ENCODE measurements around the gene ACOT13.
"Not testable (repeated sequence)": the region's sequence is repeated elsewhere in the genome, so short reads cannot be mapped to it uniquely, and the experiment has no call there.

Gene ACOT13

GRCh38 chr6:24666641-24667377 lies at the start of gene ACOT13, which contains the start of gene TDP2:
Gene ACOT13, plus strand, starts transcription at chr6:24667077. Its CDS starts 187 bp downstream, at chr6:24667264.
Gene TDP2, minus strand, starts transcription at chr6:24666899. Its CDS starts 37 bp downstream, at chr6:24666862.
- DNase-seq, result peak; percentile 98

GRCh38 chr6:24619661-24620060 lies 47.2 kb upstream of the ACOT13 start:
- DNase-seq, result no peak

GRCh38 chr6:24620637-24621036 lies 46.2 kb upstream of the ACOT13 start:
- no peak for DNase-seq

- DNase-seq, result no peak
Observed at GRCh38 chr6:24621626-24622289, 45.1 kb upstream of the ACOT13 start.

GRCh38 chr6:24630856-24631505 lies 35.9 kb upstream of the ACOT13 start:
- DNase-seq, result no peak

GRCh38 chr6:24631671-24632070 lies 35.2 kb upstream of the ACOT13 start:
- DNase-seq, result no peak

- DNase-seq, result no peak
Observed at GRCh38 chr6:24632573-24632972, 34.3 kb upstream of the ACOT13 start.

- DNase-seq, result no peak
Observed at GRCh38 chr6:24636681-24637080, 30.2 kb upstream of the ACOT13 start.

- no peak for DNase-seq
Observed at GRCh38 chr6:24640166-24640565, 26.7 kb upstream of the ACOT13 start.

- not testable (repeated sequence) for DNase-seq
Observed at GRCh38 chr6:24640631-24641030, 26.2 kb upstream of the ACOT13 start.

- DNase-seq, result no peak
Observed at GRCh38 chr6:24642061-24642460, 24.8 kb upstream of the ACOT13 start.

- no peak for DNase-seq
Observed at GRCh38 chr6:24643920-24644319, 23.0 kb upstream of the ACOT13 start.

- no peak for DNase-seq
Observed at GRCh38 chr6:24644377-24644776, 22.5 kb upstream of the ACOT13 start.

GRCh38 chr6:24646771-24647170 lies 20.1 kb upstream of the ACOT13 start:
- no peak for DNase-seq

GRCh38 chr6:24648276-24648675 lies 18.6 kb upstream of the ACOT13 start:
- DNase-seq, result no peak

GRCh38 chr6:24649691-24650090 lies 17.2 kb upstream of the ACOT13 start:
- DNase-seq, result no peak

- DNase-seq, result no peak
Observed at GRCh38 chr6:24650365-24650764, 16.5 kb upstream of the ACOT13 start.

- no peak for DNase-seq
Observed at GRCh38 chr6:24655215-24655614, 11.7 kb upstream of the ACOT13 start.

- no peak for DNase-seq
Observed at GRCh38 chr6:24658573-24659560, 8.0 kb upstream of the ACOT13 start.

GRCh38 chr6:24659561-24659960 lies 7.3 kb upstream of the ACOT13 start:
- no peak for DNase-seq

GRCh38 chr6:24660105-24660504 lies 6.8 kb upstream of the ACOT13 start:
- DNase-seq, result no peak

GRCh38 chr6:24661759-24662158 lies 5.1 kb upstream of the ACOT13 start:
- not testable (repeated sequence) for DNase-seq

GRCh38 chr6:24662236-24662635 lies 4.6 kb upstream of the ACOT13 start:
- DNase-seq, result no peak

Measured in femur (tissue), 1 donor.